Suprapubic skin (tissue), 4 donors: ENCODE measurements around the gene RRP7A. TPM values are rescaled to one million over a fixed set of nuclear protein-coding genes. Genes with fewer than 3 reads are reported as not detected.
A peak's percentile ranks its signal among the peaks of the same experiment; 100 is the strongest.
"Not testable (repeated sequence)": the region's sequence is repeated elsewhere in the genome, so short reads cannot be mapped to it uniquely, and the experiment has no call there.

ENCODE experiments used
- DNase-seq, 2 donors: peaks; one replicate each; pipeline ENCODE4 v3.0.0-alpha.2; 2019; ENCODE audit warnings: low spot score in 2 of 2
- H3K27ac ChIP-seq: fragments of 200-600 bp; sonication (generic); one replicate; pipeline ENCODE4 v1.5.1; 2019
- H3K27me3 ChIP-seq: fragments of 200-600 bp; sonication (generic); one replicate; pipeline ENCODE4 v1.5.1; 2019
- H3K36me3 ChIP-seq: fragments of 200-600 bp; sonication (generic); one replicate; pipeline ENCODE4 v1.5.1; 2019
- H3K4me1 ChIP-seq: fragments of 200-600 bp; sonication (generic); one replicate; pipeline ENCODE4 v1.5.1; 2019
- H3K4me3 ChIP-seq: fragments of 200-600 bp; sonication (generic); one replicate; pipeline ENCODE4 v1.5.1; 2019; ENCODE audit warnings: mild to moderate bottlenecking
- H3K9me3 ChIP-seq: fragments of 200-600 bp; sonication (generic); one replicate; pipeline ENCODE4 v1.5.1; 2019
- EP300 ChIP-seq: sonication (generic); formaldehyde crosslinking; IDR thresholded peaks from one replicate; pipeline ENCODE4 v1.6.1; 2017; ENCODE audit warnings: antibody characterized with exemption
- POLR2A ChIP-seq, 2 donors: fragments of 450-650 bp; IDR thresholded peaks; one replicate each; pipeline ENCODE4 v1.6.1; 2017; ENCODE audit warnings: antibody characterized with exemption in 2 of 2, mild to moderate bottlenecking in 2 of 2, moderate library complexity in 2 of 2
- POLR2AphosphoS5 ChIP-seq, 3 donors: sonication (generic); formaldehyde crosslinking; IDR thresholded peaks; one replicate each; pipeline ENCODE4 v1.6.1; 2017; ENCODE audit warnings: antibody characterized with exemption in 3 of 3
- WGBS: methylation state at CpG from one replicate; pipeline ENCODE4 v1.1.5; 2018; 5-methylcytosine and 5-hydroxymethylcytosine counted together
- total RNA-seq, 4 donors: library from RNA; depleted of rRNA; stranded (reverse); fragments of >200 nt; gene quantifications; one replicate each; pipeline ENCODE4 v1.1.0, GENCODE V29; 2016
- TF ChIP-seq, protein P1 (sequence below), 2 donors: fragments of 200-600 bp in 1 of 2; fragments of 450-650 bp in 1 of 2; sonication (generic) in 1 of 2; IDR thresholded peaks; one replicate each; pipeline ENCODE4 v1.5.1; 2016 to 2019; ENCODE audit warnings: antibody characterized with exemption in 2 of 2, mild to moderate bottlenecking in 1 of 2, moderate library complexity in 1 of 2

RRP7A gene
- total RNA-seq, 4 donors from 2014 or later = 19.0 to 31.3 (median 23.5) TPM

DNA sequence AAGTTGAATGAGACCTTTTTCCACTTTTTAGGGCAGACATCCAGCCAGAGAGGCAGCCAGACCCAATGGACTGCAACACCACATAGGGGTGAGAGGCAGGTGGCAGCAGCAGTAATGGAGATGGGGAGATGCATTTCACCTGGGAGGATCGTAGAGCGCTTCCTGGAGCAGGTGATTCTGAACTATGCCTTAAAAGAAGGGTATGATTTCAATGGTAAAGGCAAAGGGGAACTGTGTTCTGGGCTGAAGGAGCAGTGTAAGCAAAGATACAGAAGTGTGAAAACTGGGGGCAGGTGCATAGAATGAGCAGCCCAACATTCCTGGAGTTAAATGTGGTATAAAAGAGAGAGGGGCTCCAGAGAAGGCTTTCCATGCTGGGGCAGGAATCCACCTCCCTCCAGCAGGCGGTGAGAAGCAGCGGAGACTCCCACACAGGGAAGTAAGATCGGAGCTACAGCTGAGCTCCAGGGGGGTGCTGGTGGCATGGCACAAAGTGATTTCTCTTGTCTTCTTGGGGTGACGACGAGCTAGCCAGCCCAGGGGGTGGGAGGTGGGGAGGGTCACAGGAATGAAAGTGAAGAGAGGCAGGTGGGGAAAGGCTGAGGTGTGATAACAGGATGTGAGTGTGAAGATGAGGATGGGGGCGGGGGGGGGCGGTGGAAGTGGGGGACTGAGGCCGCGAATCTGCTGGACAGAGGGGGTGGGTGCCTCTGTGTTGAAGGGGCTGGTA, 29.9 kb upstream of the RRP7A start:
- H3K4me1 ChIP-seq = peaks cover 18% of the 10 kb centered on the region
- no peaks in the 10 kb centered on the region for H3K9me3 ChIP-seq
- no peak overlapping the region for H3K27ac ChIP-seq
- TF ChIP-seq POLR2A (IDR thresholded peaks at IDR 0.05) (no peak), EP300 (no peak), POLR2AphosphoS5 (IDR thresholded peaks at IDR 0.05) (no peak)
- no peak overlapping the region for H3K4me3 ChIP-seq
- WGBS = 81% methylated on average over 11 of the region's 11 CpGs
- no peaks in the 10 kb centered on the region for H3K36me3 ChIP-seq
- H3K27me3 ChIP-seq = no peaks in the 10 kb centered on the region
- no peak for DNase-seq

DNA sequence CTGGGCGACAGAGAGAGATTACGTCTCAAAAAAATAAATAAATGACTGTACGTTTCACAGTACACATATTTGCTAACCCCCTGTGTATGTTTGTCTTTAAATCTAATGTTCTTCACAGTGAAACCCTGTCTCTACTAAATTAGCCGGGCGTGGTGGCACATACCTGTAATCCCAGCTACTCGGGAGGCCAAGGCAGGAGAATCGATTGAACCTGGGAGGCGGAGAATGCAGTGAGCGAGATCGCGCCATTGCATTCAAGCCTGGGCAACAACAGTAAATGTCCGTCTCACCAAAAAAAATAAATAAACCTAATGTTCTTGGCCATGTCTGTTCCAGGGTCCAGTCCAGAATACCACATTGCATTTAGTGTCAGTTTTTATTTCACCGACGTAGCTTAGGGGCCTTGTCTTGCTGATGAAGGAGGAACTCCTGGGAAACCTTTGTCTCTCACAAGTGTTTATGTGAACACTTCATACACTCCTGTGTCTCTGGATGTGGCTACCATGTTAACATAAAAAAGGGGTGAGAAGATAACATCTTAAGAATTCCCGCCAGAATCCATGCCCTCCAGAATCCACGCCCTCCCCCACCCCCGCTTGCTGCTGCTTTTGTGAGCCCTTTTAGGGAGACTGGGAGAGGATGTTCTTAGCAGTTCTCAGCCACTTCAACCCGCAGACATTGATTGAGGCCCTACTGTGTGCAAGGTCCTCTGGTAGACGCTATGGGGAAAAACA, 29.2 kb upstream of the RRP7A start:
- Histone ChIP-seq H3K36me3 (no peaks in the 10 kb centered on the region), H3K9me3 (no peaks in the 10 kb centered on the region), H3K4me3 (no peak overlapping the region), H3K4me1 (peaks cover 10% of the 10 kb centered on the region), H3K27me3 (no peaks in the 10 kb centered on the region), H3K27ac (no peak overlapping the region)
- DNase-seq = no peak
- no peak for TF ChIP-seq EP300
- TF ChIP-seq, protein P1, sequence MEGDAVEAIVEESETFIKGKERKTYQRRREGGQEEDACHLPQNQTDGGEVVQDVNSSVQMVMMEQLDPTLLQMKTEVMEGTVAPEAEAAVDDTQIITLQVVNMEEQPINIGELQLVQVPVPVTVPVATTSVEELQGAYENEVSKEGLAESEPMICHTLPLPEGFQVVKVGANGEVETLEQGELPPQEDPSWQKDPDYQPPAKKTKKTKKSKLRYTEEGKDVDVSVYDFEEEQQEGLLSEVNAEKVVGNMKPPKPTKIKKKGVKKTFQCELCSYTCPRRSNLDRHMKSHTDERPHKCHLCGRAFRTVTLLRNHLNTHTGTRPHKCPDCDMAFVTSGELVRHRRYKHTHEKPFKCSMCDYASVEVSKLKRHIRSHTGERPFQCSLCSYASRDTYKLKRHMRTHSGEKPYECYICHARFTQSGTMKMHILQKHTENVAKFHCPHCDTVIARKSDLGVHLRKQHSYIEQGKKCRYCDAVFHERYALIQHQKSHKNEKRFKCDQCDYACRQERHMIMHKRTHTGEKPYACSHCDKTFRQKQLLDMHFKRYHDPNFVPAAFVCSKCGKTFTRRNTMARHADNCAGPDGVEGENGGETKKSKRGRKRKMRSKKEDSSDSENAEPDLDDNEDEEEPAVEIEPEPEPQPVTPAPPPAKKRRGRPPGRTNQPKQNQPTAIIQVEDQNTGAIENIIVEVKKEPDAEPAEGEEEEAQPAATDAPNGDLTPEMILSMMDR (IDR thresholded peaks at IDR 0.05) = no peak
- no peak for TF ChIP-seq POLR2AphosphoS5 (IDR thresholded peaks at IDR 0.05)
- no peak for TF ChIP-seq POLR2A (IDR thresholded peaks at IDR 0.05)
- WGBS = 80% methylated on average over 19 of the region's 19 CpGs

DNA sequence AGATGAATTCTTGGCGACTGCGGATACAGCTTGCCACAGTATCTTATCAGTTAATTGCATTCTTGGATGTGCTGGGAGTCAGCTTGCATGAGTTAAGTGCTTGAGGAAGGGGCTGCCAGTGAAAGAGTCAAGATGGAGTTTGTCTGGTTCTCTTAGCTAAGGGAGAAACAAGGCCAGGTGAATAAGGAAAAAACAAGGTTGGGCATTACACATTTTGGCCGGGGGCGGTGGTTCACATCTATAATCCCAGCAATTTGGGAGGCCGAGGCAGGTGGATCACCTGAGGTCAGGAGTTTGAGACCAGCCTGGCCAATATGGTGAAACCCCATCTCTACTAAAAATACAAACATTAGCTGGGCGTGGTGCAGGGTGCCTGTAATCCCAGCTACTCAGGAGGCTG, 28.5 kb upstream of the RRP7A start:
- not testable (repeated sequence) for H3K36me3 ChIP-seq, H3K9me3 ChIP-seq, H3K4me3 ChIP-seq, H3K4me1 ChIP-seq, DNase-seq, H3K27ac ChIP-seq, H3K27me3 ChIP-seq
- 65% methylated on average over 6 of the region's 6 CpGs for WGBS

DNA sequence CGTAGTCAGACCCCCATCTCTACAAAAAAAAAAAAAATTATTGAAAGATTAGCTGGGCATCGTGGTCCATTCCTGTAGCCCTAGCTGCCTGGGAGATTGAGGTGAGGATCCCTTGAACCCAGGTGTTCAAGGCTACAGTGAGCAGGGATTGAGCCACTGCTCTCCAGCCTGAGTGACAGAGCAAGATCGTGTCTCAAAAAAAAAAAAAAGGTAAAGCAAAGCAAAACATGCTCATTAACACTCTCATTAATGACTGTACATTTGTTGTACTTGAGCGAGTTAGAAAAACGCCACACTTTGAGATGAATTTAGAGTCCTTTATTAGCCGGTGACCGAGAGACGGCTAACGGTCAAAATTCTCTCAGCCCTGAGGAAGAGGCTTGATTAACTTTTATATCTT, 28.0 kb upstream of the RRP7A start:
- no peaks in the 10 kb centered on the region for H3K27me3 ChIP-seq
- no peaks in the 10 kb centered on the region for H3K4me1 ChIP-seq
- TF ChIP-seq, protein P1 (IDR thresholded peaks at IDR 0.05) = no peak
- TF ChIP-seq POLR2A (IDR thresholded peaks at IDR 0.05) (no peak), POLR2AphosphoS5 (IDR thresholded peaks at IDR 0.05) (no peak), EP300 (no peak)
- no peaks in the 10 kb centered on the region for H3K9me3 ChIP-seq
- DNase-seq = no peak
- WGBS = 65% methylated on average over 9 of the region's 9 CpGs
- H3K4me3 ChIP-seq = no peak overlapping the region
- no peaks in the 10 kb centered on the region for H3K36me3 ChIP-seq
- H3K27ac ChIP-seq = no peak overlapping the region

DNA sequence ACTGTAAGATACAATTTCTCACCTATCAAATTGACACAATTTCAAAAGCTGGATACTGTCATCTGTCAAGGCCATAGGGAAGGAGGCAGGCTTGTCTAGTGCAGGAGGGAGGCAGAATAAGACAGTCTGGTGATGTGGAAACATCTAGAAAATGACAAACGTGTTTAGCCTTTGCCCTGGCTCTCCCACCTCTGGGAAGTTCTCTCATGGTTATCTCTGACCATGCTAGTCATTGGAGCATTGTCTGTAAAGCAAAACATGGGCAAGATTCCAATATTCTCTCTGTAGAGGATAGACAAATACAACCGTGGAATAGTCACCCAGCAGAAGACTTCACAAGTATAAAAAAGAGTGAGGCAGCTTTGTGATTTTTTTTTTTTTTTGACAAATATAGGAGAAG, 25.1 kb upstream of the RRP7A start:
- Histone ChIP-seq H3K27ac (no peak overlapping the region), H3K9me3 (no peaks in the 10 kb centered on the region), H3K4me1 (no peaks in the 10 kb centered on the region), H3K4me3 (no peak overlapping the region), H3K36me3 (no peaks in the 10 kb centered on the region), H3K27me3 (no peaks in the 10 kb centered on the region)
- DNase-seq = no peak
- 21% methylated on average over 2 of the region's 2 CpGs for WGBS
- TF ChIP-seq POLR2AphosphoS5 (IDR thresholded peaks at IDR 0.05) (no peak), EP300 (no peak), POLR2A (IDR thresholded peaks at IDR 0.05) (no peak)
- TF ChIP-seq, protein P1 (IDR thresholded peaks at IDR 0.05) = no peak

DNA sequence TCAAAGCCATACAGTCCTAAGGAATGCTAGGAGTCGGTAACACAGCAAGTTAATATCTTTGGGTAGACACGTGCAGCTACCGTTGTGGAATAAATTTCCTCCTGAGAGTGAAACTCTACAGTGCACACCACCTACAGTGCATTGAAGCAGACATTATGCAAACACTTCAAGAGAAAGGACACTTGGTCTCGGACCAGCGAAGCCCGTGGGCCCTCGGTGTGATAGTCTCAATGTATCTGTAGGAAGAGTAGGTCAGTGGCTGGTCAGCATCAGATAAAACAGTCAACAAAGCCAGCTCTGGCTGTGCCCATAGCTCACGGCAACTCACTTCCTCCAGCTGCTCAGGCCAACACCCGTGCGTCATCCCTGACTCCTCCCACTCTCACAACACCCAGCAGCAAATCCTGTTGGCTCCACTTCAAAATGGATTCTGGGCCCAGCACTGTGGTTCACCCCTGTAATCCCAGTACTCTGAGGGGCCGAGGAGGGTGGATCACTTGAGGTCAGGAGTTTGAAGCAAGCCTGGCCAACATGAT, 19.7 kb upstream of the RRP7A start:
- not testable (repeated sequence) for H3K27me3 ChIP-seq, H3K4me3 ChIP-seq, H3K36me3 ChIP-seq, H3K9me3 ChIP-seq, DNase-seq
- Histone ChIP-seq H3K4me1 (peaks cover 12% of the 10 kb centered on the region), H3K27ac (peak overlapping the region; percentile 61)
- 42% methylated on average over 11 of the region's 11 CpGs for WGBS

DNA sequence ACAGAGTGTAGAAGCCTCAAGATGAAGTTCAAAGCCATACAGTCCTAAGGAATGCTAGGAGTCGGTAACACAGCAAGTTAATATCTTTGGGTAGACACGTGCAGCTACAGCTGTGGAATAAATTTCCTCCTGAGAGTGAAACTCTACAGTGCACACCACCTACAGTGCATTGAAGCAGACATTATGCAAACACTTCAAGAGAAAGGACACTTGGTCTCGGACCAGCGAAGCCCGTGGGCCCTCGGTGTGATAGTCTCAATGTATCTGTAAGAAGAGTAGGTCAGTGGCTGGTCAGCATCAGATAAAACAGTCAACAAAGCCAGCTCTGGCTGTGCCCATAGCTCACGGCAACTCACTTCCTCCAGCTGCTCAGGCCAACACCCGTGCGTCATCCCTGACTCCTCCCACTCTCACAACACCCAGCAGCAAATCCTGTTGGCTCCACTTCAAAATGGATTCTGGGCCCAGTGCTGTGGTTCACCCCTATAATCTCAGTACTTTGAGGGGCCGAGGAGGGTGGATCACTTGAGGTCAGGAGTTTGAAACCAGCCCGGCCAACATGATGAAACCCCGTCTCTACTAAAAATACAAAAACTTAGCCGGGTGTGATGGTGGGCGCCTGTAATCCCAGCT, 17.7 kb upstream of the RRP7A start:
- DNase-seq, H3K4me3 ChIP-seq, H3K9me3 ChIP-seq, H3K36me3 ChIP-seq, H3K27me3 ChIP-seq: not testable (repeated sequence)
- Histone ChIP-seq H3K4me1 (peaks cover 12% of the 10 kb centered on the region), H3K27ac (peak overlapping the region; percentile 62)
- WGBS = 44% methylated on average over 11 of the region's 14 CpGs

DNA sequence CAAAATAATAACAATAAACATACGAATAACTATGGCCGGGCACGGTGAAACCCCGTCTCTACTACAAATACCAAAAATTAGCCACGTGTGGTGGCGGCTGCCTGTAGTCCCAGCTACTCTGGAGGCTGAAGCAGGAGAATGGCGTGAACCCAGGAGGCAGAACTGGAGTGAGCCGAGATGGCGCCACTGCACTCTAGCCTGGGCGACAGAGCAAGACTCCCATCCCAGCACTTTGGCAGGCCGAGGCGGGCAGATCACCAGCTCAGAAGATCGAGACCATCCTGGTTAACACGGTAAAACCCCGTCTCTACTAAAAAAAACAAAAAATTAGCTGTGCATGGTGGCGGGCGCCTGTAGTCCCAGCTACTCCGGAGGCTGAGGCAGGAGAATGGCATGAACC, 17.0 kb upstream of the RRP7A start:
- DNase-seq = not testable (repeated sequence)

More for the DNA sequence above, 17.0 kb upstream of the RRP7A start:
- H3K9me3 ChIP-seq, H3K4me3 ChIP-seq, H3K27me3 ChIP-seq, H3K36me3 ChIP-seq: not testable (repeated sequence)
- 88% methylated on average over 18 of the region's 18 CpGs for WGBS
- H3K4me1 ChIP-seq = peaks cover 12% of the 10 kb centered on the region
- H3K27ac ChIP-seq = peak overlapping the region; percentile 50
